T-cell (primary cell): ENCODE results near the gene PRSS22. TPM values are rescaled to one million over a fixed set of nuclear protein-coding genes. Genes with fewer than 3 reads are reported as not detected.
A peak's percentile ranks its signal among the peaks of the same experiment; 100 is the strongest.

Source experiments
- ATAC-seq, 4 experiments: fragments of 200-7000 bp in 3 of 4; fragments of 150-1000 bp in 1 of 4; cut with Tn5 transposase; replicated peaks in 1 of 4; 1 replicate in 3 of 4; 2 replicates in 1 of 4; pipeline ENCODE4 v1.10.0; 2021; ENCODE audit warnings: moderate library complexity in 3 of 4, mild to moderate bottlenecking in 2 of 4, moderate number of reproducible peaks in 1 of 4
- CTCF ChIA-PET, 2 donors: fragments of 300-600 bp; sonication (Branson Sonifier 250); formaldehyde crosslinking; loops; one replicate each; lab custom pipeline; 2022; ENCODE audit warnings: antibody characterized with exemption in 2 of 2; lab: Charles Lee
- POLR2A ChIA-PET, 2 donors: fragments of 300-600 bp; sonication (Branson Sonifier 250); formaldehyde crosslinking; loops; one replicate each; lab custom pipeline; 2022; ENCODE audit warnings: antibody characterized with exemption in 2 of 2; lab: Charles Lee
- DNase-seq, 35 experiments: peaks; one replicate each; pipeline versions ENCODE4 v3.0.0 to v3.0.0-alpha.2; 2013 to 2023
- H3K27ac ChIP-seq: one replicate; pipeline ENCODE4 v1.5.1; 2013; ENCODE audit warnings: low read length
- H3K27me3 ChIP-seq, 2 experiments: replicated peaks in 1 of 2; 1 replicate in 1 of 2; 2 replicates in 1 of 2; pipeline versions ENCODE4 v1.6.1 to v1.7.0; 2013; ENCODE audit warnings: low read length in 1 of 2, mixed read lengths in 1 of 2; ENCODE audit not compliant: control insufficient read depth in 2 of 2, insufficient read depth in 2 of 2; ENCODE audit errors: extremely low read depth in 1 of 2
- H3K36me3 ChIP-seq, 2 donors: 1 replicate in 1 of 2; 2 replicates in 1 of 2; pipeline versions ENCODE4 v1.6.1 to v1.7.0; 2013; ENCODE audit warnings: low read length in 1 of 2; ENCODE audit not compliant: control insufficient read depth in 2 of 2, insufficient read depth in 1 of 2; ENCODE audit errors: extremely low read depth in 1 of 2
- H3K4me1 ChIP-seq, 2 experiments: 1 replicate in 1 of 2; 2 replicates in 1 of 2; pipeline versions ENCODE4 v1.6.1 to v1.7.0; 2013; ENCODE audit warnings: low read length in 2 of 2, mixed read lengths in 1 of 2; ENCODE audit not compliant: insufficient read depth in 2 of 2, control insufficient read depth in 1 of 2; ENCODE audit errors: extremely low read depth in 1 of 2
- H3K4me3 ChIP-seq, 2 donors: 1 replicate in 1 of 2; 2 replicates in 1 of 2; pipeline versions ENCODE4 v1.5.1 to v1.7.0; 2013; ENCODE audit warnings: mild to moderate bottlenecking in 2 of 2, low read length in 1 of 2, moderate library complexity in 1 of 2; ENCODE audit not compliant: control insufficient read depth in 1 of 2; ENCODE audit errors: extremely low read depth in 1 of 2
- H3K9me3 ChIP-seq: 2 replicates; pipeline ENCODE4 v1.7.0; 2013
- H3K27ac Mint-ChIP-seq, 2 donors: one replicate each; pipeline ENCODE4 v1.8.0; 2020 to 2021; ENCODE audit warnings: mild to moderate bottlenecking in 2 of 2, mixed read lengths in 2 of 2
- H3K27me3 Mint-ChIP-seq, 2 donors: one replicate each; pipeline ENCODE4 v1.8.0; 2021 to 2022; ENCODE audit warnings: mixed read lengths in 2 of 2
- H3K36me3 Mint-ChIP-seq: one replicate; pipeline ENCODE4 v1.8.0; 2021; ENCODE audit warnings: mixed read lengths
- H3K4me1 Mint-ChIP-seq, 3 donors: one replicate each; pipeline ENCODE4 v1.8.0; 2020 to 2022; ENCODE audit warnings: mixed read lengths in 3 of 3, mild to moderate bottlenecking in 1 of 3
- H3K4me3 Mint-ChIP-seq, 3 donors: one replicate each; pipeline ENCODE4 v1.8.0; 2020 to 2022; ENCODE audit warnings: mild to moderate bottlenecking in 3 of 3, mixed read lengths in 3 of 3, moderate library complexity in 3 of 3
- H3K9me3 Mint-ChIP-seq, 3 donors: one replicate each; pipeline ENCODE4 v1.8.0; 2020 to 2022; ENCODE audit warnings: mixed read lengths in 3 of 3
- WGBS: methylation state at CpG from one replicate; pipeline ENCODE4 v1.1.5; 2013; ENCODE audit warnings: missing lambda C conversion rate; ENCODE audit not compliant: insufficient coverage; 5-methylcytosine and 5-hydroxymethylcytosine counted together
- total RNA-seq, 35 experiments: library from RNA in 6 of 35; stranded (reverse) in 6 of 35; fragments of 120-200 nt in 1 of 35; gene quantifications; one replicate each; pipeline versions ENCODE4 v1.2.1 to v1.2.4 and lab custom pipeline; 2013 to 2026

PRSS22 gene
- total RNA-seq, 5 donors from 2014 or later (not counting 1 experiment from before 2014, with no cell fraction given), result 0.56 to 2.6 (median 1.4) TPM; not detected in 1

- 59% methylated on average over 12 of the region's 16 CpGs for WGBS
- no peak overlapping the region for H3K27ac Mint-ChIP-seq
- ChIA-PET CTCF (interaction anchor here in 1 of 2 donors (0.6 kb wide), 1 partner anchor 69 kb away, joined by 3 read pairs; no protein-coding TSS in a partner anchor), POLR2A (no interaction called here)
- H3K4me1 Mint-ChIP-seq, result peaks cover 0 to 13% (median 9%) of the 10 kb centered on the region in 3 donors
- H3K36me3 Mint-ChIP-seq, result peaks cover 3% of the 10 kb centered on the region
- Histone ChIP-seq H3K4me3 (no peak overlapping the region), H3K36me3 (no peaks in the 10 kb centered on the region), H3K27me3 (peaks cover 0 to 32% of the 10 kb centered on the region in 2 experiments), H3K4me1 (peaks cover 0 to 3% of the 10 kb centered on the region in 2 experiments), H3K27ac (no peak overlapping the region), H3K9me3 (no peaks in the 10 kb centered on the region)
- DNase-seq, result no peak
- peaks cover 0 to 7% of the 10 kb centered on the region in 2 donors for H3K27me3 Mint-ChIP-seq
- no peak for ATAC-seq
- no peak overlapping the region for H3K4me3 Mint-ChIP-seq
- H3K9me3 Mint-ChIP-seq, result peaks cover 2 to 3% (median 2%) of the 10 kb centered on the region in 3 donors
These were observed 8.8 kb downstream of the PRSS22 start for GRCh38 chr16:2848933-2849725.

DNA sequence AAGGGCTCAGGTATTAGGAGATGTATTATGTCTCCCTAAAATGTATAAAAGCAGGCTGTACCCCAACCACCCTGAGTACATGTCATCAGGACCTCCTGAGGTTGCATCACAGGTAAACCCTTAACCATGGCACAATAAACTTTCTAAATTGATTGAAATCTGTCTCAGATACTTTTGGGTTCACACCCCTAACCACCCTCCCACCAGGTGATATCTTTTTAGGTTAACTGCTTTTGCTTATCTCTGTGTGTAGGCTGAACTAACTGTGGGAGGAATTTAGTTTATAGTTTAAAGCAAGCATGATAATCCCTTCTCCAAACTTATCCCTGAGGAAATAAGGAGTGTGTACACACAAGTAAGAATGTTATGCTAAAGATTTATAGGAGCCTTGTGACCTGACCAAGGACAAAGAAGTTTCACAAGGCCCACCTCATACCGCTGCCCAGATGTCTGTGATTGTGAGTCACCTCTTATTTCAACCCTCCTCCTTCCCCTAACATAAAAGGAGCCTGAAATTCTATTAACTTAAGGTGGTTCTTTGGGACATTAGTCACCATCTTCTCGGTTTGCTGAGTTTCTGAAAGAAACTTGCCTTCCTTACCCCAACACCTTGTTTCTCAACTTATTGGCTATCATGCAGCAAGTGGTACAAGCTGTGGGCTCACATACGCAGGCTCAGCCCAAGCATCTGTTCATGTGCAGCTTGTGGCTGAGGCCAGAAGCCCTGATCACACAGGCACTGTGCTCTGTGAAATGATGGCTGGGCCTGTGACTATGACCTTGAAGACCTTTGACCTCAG, 11.3 kb downstream of the PRSS22 start:
- POLR2A ChIA-PET, result no interaction called here
- ATAC-seq (peak in 1 of 4 experiments; percentile 21), DNase-seq (peak in 1 of 35 experiments; percentile 7)

DNA sequence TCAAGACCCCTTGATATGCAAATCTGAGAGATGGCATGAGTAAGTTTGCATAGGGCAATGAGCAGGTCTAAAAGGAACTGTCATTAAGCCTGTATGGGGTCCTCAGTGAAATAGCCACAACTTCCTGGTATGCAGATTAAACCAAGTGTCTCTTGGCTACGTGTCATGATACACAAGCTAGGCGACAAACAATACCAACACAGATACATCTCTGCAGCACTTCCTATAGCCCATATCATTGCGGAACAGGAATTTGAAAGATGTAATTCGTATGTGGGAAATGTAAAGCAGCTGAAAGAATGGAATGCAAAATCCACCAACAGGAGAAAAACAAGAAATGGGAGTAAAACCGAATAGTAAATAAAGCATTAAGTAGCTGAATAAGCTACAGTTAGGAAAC, 12.9 kb downstream of the PRSS22 start:
- Histone ChIP-seq H3K9me3 (no peaks in the 10 kb centered on the region), H3K27me3 (peaks cover 0 to 13% of the 10 kb centered on the region in 2 experiments), H3K4me1 (peaks cover 21 to 32% of the 10 kb centered on the region in 2 experiments), H3K27ac (peak overlapping the region; percentile 24), H3K36me3 (no peaks in the 10 kb centered on the region), H3K4me3 (no peak overlapping the region)
- H3K27me3 Mint-ChIP-seq, result peaks cover 0 to 7% of the 10 kb centered on the region in 2 donors
- DNase-seq (no peak), ATAC-seq (no peak)
- 100% methylated on average over 3 of the region's 5 CpGs for WGBS
- peaks cover 0 to 41% (median 34%) of the 10 kb centered on the region in 3 donors for H3K4me1 Mint-ChIP-seq
- H3K36me3 Mint-ChIP-seq, result no peaks in the 10 kb centered on the region
- no peaks in the 10 kb centered on the region for H3K9me3 Mint-ChIP-seq
- H3K4me3 Mint-ChIP-seq, result no peak overlapping the region
- POLR2A ChIA-PET, result no interaction called here
- CTCF ChIA-PET, result interaction anchor here in 1 of 2 donors (4.4 kb wide), 1 partner anchor 23 kb away, joined by 16 read pairs; no protein-coding TSS in a partner anchor
- peak overlapping the region; percentile 26 to 34 for H3K27ac Mint-ChIP-seq

More for the DNA sequence above, 11.3 kb downstream of the PRSS22 start:
- Mint-ChIP-seq H3K27me3 (peaks cover 0 to 7% of the 10 kb centered on the region in 2 donors), H3K4me3 (no peak overlapping the region), H3K36me3 (no peaks in the 10 kb centered on the region), H3K9me3 (no peaks in the 10 kb centered on the region), H3K4me1 (peaks cover 0 to 28% (median 23%) of the 10 kb centered on the region in 3 donors), H3K27ac (peak overlapping the region; percentile 16 to 34)
- Histone ChIP-seq H3K4me3 (no peak overlapping the region), H3K27ac (peak overlapping the region; percentile 38), H3K27me3 (peaks cover 0 to 18% of the 10 kb centered on the region in 2 experiments), H3K9me3 (no peaks in the 10 kb centered on the region), H3K4me1 (peaks cover 8 to 16% of the 10 kb centered on the region in 2 experiments), H3K36me3 (no peaks in the 10 kb centered on the region)
- 80% methylated on average over 1 of the region's 3 CpGs for WGBS
- CTCF ChIA-PET, result no interaction called here

DNA sequence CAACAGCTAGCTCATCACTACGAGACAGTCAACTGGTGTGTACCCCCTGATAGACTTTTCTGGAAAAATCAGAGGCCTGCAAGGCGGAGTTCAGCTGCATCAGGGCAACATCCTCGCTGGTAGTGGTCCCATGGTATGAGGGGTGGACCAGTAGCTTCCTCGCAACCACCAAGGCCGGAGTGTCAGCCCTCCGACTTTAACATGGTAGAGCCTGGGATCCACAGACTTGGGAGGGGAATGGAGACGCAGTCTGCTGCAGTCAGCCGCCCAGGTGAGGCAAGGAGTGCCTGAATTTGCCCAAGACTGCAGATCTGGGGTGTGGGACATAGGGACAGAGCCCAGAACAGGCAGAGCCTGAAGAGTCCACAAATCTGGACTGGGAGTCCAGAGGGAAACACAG, 14.4 kb downstream of the PRSS22 start:
- H3K27me3 Mint-ChIP-seq, result no peaks in the 10 kb centered on the region
- WGBS, result 91% methylated on average over 7 of the region's 8 CpGs
- POLR2A ChIA-PET, result interaction anchor here in 1 of 2 donors (0.5 kb wide), 1 partner anchor 40 kb away, joined by 3 read pairs; no protein-coding TSS in a partner anchor
- Histone ChIP-seq H3K36me3 (no peaks in the 10 kb centered on the region), H3K27me3 (peaks cover 0 to 3% of the 10 kb centered on the region in 2 experiments), H3K27ac (peak overlapping the region; percentile 4), H3K4me1 (peaks cover 22 to 48% of the 10 kb centered on the region in 2 experiments), H3K4me3 (no peak overlapping the region), H3K9me3 (no peaks in the 10 kb centered on the region)
- ATAC-seq (no peak), DNase-seq (no peak)
- CTCF ChIA-PET, result interaction anchor here in 1 of 2 donors (0.6 to 4.4 kb wide), 2 partner anchors 25 to 39 kb away, joined by 4 to 16 read pairs; partner anchors contain the start of gene FLYWCH2
- no peaks in the 10 kb centered on the region for H3K36me3 Mint-ChIP-seq
- H3K4me1 Mint-ChIP-seq, result peaks cover 10 to 54% (median 44%) of the 10 kb centered on the region in 3 donors
- peak overlapping the region; percentile 83 to 84 for H3K27ac Mint-ChIP-seq
- H3K4me3 Mint-ChIP-seq, result no peak overlapping the region
- no peaks in the 10 kb centered on the region for H3K9me3 Mint-ChIP-seq

GRCh38 chr16:2842340-2843000, 15.5 kb downstream of the PRSS22 start:
- peak overlapping the region; percentile 12 to 38 for H3K4me3 ChIP-seq

More at GRCh38 chr16:2842340-2843000, 15.5 kb downstream of the PRSS22 start:
- Histone ChIP-seq H3K9me3 (no peaks in the 10 kb centered on the region), H3K27me3 (peaks cover 0 to 3% of the 10 kb centered on the region in 2 experiments), H3K4me1 (peaks cover 22 to 50% of the 10 kb centered on the region in 2 experiments), H3K36me3 (no peaks in the 10 kb centered on the region), H3K27ac (peak overlapping the region; percentile 91)
- H3K27ac Mint-ChIP-seq, result peak overlapping the region; percentile 92 to 95
- peaks cover 16 to 61% (median 49%) of the 10 kb centered on the region in 3 donors for H3K4me1 Mint-ChIP-seq
- H3K9me3 Mint-ChIP-seq, result no peaks in the 10 kb centered on the region
- ChIA-PET CTCF (interaction anchor here in 1 of 2 donors (4.4 kb wide), 1 partner anchor 26 kb away, joined by 16 read pairs; no protein-coding TSS in a partner anchor), POLR2A (no interaction called here)
- H3K4me3 Mint-ChIP-seq, result peak overlapping the region; percentile 62 to 66 (median 63)
- DNase-seq, result peak; percentile 32 to 85 (median 58)
- peak; percentile 50 to 74 (median 62) for ATAC-seq
- WGBS, result 23% methylated on average over 39 of the region's 40 CpGs
- no peaks in the 10 kb centered on the region for H3K36me3 Mint-ChIP-seq
- H3K27me3 Mint-ChIP-seq, result no peaks in the 10 kb centered on the region
